T-helper 1 cell treated with Interleukin-12 subunit alpha and Interleukin-12 subunit beta and Interleukin-4 antibody, amounts not matched to agents 30 μg/mL and 1 μg/mL, for 36 hours (primary cell): Measurements from ENCODE around the gene AANAT.
"Not testable (repeated sequence)": the region's sequence is repeated elsewhere in the genome, so short reads cannot be mapped to it uniquely, and the experiment has no call there.

ENCODE experiments used
- H3K27ac Mint-ChIP-seq: one replicate; pipeline ENCODE4 v1.8.0; 2021; ENCODE audit warnings: mild to moderate bottlenecking, mixed read lengths
- H3K27me3 Mint-ChIP-seq: one replicate; pipeline ENCODE4 v1.8.0; 2021; ENCODE audit warnings: low read depth, mixed read lengths
- H3K36me3 Mint-ChIP-seq: one replicate; pipeline ENCODE4 v1.8.0; 2021; ENCODE audit warnings: low read depth, mixed read lengths
- H3K4me1 Mint-ChIP-seq: one replicate; pipeline ENCODE4 v1.8.0; 2021; ENCODE audit warnings: low read depth, mixed read lengths
- H3K4me3 Mint-ChIP-seq: one replicate; pipeline ENCODE4 v1.8.0; 2021; ENCODE audit warnings: mild to moderate bottlenecking, moderate library complexity, mixed read lengths
- H3K9me3 Mint-ChIP-seq: one replicate; pipeline ENCODE4 v1.8.0; 2021; ENCODE audit warnings: mixed read lengths

The AANAT gene

DNA sequence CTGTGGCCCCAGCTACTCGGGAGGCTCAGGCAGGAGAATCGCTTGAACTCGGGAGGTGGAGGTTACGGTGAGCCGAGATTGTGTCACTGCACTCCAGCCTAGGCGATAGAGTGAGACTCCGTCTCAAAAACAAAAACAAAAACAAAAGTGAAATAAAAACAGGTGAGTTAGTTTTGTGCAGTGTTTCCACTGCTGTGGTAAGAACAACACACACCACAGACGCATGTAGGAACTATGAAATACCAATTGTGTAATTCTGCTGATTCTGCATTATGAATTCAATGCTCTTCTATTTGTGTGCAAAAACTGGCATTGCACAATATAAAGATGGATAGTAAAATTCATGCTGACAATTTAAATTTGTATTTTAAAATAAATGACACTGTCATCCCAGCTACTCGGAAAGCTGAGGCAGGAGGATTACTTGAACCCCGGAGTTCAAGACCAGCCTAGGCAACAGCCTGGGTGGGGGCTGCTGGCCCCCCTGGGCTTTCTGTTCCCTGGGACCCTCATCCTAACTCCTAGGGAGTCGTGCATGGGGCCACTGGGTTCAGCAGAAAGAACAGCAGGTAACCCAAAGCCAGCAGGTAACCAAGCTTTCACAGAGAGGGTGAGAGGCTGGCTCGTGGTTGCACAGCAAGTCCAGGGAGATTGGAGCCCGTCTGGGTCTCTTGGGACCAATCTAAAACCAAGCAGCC lies 44.4 kb downstream of the AANAT start:
- peaks cover 54% of the 10 kb centered on the region for H3K4me1 Mint-ChIP-seq
- no peaks in the 10 kb centered on the region for H3K9me3 Mint-ChIP-seq
- H3K4me3 Mint-ChIP-seq = no peak overlapping the region
- peaks cover 9% of the 10 kb centered on the region for H3K27me3 Mint-ChIP-seq
- H3K36me3 Mint-ChIP-seq = no peaks in the 10 kb centered on the region
- H3K27ac Mint-ChIP-seq = peak overlapping the region; percentile 70

DNA sequence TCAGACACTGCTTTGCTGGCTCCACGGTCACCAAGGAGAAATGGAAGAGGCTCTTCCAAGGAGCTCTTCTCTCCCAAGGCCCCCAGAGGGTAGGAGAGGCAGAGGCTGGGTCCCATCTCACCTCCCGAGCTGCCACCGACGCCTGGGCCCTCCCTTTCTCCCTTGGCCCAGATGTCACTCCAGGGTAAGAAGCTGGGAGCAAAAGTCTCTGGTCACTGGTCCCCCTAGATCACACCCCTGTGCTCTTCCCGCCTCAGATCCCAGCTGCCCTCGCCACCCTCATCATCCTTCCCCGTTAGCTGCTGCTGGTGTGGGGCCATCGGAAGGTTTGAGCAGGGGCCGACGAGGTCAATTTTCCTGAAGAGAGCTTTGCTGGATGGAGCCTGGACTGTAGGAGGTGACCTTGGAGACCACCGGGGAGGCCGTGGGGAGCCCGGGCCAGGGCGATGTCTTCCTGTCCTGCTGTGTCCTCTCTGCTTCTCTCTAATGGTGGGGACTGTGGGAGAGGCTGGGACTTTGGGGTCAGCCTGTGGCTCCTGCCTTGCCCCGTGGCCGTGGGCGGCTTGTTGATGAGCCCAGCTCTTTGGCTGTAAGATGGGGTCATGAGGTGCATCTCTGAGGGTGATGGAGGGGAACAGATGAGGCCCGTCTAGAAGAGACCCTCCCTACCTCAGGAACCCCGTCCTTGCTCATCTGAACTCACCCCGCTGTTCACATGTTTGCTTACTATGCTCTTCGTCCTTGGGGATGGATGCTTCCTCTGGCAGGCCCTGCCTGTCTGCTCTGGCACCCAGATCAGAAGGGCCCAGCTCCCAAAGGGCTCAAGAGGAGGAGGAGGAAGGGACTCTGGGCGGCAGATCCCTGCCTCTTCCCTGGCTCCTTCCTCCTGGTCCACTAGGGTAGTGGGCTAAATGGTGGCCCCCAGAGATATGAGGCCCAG lies 45.2 kb downstream of the AANAT start:
- H3K36me3 Mint-ChIP-seq = no peaks in the 10 kb centered on the region
- peaks cover 8% of the 10 kb centered on the region for H3K27me3 Mint-ChIP-seq
- no peaks in the 10 kb centered on the region for H3K9me3 Mint-ChIP-seq
- peak overlapping the region; percentile 81 for H3K27ac Mint-ChIP-seq
- H3K4me1 Mint-ChIP-seq = peaks cover 50% of the 10 kb centered on the region
- peak overlapping the region; percentile 40 for H3K4me3 Mint-ChIP-seq

DNA sequence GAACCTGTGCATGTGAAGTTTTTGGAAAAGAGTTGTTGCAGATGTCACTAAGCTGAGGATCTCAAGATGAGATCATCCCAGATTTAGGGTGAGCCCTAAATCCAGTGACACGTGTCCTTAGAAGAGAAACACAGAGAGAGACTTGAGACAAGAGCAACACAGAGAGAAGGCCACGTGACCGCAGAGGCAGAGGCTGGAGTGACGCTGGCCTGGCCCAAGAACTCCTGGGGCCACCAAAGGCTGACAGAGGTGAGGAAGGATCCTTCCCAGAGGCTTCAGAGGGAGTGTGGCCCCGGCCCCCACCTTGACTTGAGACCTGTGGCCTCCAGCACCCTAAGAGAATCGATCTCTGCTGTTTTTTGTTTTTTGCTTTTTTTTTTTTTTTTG lies 45.9 kb downstream of the AANAT start:
- no peaks in the 10 kb centered on the region for H3K9me3 Mint-ChIP-seq
- no peaks in the 10 kb centered on the region for H3K36me3 Mint-ChIP-seq
- peaks cover 51% of the 10 kb centered on the region for H3K4me1 Mint-ChIP-seq
- H3K27me3 Mint-ChIP-seq = peaks cover 5% of the 10 kb centered on the region
- peak overlapping the region; percentile 40 for H3K4me3 Mint-ChIP-seq
- peak overlapping the region; percentile 81 for H3K27ac Mint-ChIP-seq

DNA sequence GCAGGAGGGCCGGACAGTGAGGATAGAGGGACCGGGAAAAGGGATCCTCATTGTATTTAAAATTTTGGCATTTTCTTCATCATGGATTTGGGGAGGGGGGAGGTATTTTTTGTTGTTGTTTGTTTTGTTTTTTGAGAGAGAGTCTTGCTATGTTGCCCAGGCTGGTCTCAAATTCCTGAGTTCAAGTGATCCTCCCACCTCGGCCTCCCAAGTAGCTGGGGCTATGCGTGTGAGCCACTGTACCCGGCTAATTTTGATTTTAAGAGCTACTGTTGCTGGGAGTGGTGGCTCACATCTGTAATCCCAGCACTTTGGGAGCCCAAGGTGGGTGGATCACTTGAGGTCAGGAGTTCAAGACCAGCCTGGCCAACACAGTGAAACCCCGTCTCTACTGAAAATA lies 47.0 kb downstream of the AANAT start:
- Mint-ChIP-seq H3K27ac (peak overlapping the region; percentile 99), H3K4me1 (peaks cover 56% of the 10 kb centered on the region), H3K4me3 (peak overlapping the region; percentile 45)
- not testable (repeated sequence) for H3K9me3 Mint-ChIP-seq, H3K27me3 Mint-ChIP-seq, H3K36me3 Mint-ChIP-seq

DNA sequence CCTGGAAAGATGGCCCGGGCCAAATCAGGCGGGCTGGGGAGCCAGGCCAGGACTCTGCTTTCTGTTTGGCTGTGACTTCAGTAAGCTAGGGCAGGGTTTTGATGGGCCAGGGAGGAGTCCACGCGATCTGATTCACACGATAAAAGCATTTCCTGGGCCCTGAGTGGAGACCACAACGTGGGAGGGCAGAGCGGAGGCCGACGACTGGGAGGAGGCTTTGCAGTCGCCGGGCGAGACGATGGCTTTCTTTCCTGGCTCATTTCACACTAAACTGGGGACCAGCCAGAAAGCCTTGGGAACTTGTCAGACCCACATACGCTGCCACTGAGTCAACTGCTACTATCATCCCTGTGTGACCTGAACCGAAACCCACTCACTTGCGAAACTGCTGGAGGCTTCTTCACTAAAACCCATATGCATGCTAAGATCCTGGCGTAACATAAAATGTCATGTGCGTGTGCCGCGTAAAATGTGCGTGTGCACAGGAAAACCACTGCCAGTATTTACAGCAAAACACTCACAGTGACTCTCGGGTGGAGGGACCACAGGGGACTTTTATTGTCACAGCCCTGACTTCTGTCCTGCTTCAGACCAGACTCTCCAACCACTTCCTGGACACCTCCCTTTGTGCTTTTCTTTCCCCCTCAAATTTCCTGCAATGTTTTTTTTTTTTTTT lies 48.0 kb downstream of the AANAT start:
- H3K27ac Mint-ChIP-seq = peak overlapping the region; percentile 99
- no peaks in the 10 kb centered on the region for H3K36me3 Mint-ChIP-seq
- peak overlapping the region; percentile 66 for H3K4me3 Mint-ChIP-seq
- H3K4me1 Mint-ChIP-seq = peaks cover 58% of the 10 kb centered on the region
- H3K9me3 Mint-ChIP-seq = no peaks in the 10 kb centered on the region
- no peaks in the 10 kb centered on the region for H3K27me3 Mint-ChIP-seq

DNA sequence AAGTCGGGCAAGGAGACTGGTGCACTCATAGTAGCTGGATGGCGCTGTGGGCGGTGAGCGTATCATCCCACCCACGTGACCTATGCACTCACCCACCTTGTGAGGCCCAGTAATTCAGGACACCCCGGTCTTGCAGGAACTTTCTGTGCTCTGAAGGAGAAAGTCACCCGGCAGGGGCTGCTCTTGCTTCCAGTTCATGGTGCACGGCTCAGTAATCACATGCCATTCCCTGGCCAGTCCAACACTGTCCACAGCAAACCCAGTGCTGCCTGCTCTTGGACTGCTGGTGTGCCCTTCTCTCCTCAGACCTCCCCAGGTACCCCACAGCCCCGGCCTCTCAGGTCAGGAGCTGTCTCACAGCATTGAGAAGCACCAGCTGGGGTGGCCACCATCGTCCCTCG lies 50.2 kb downstream of the AANAT start:
- Mint-ChIP-seq H3K27ac (peak overlapping the region; percentile 72), H3K4me1 (peaks cover 47% of the 10 kb centered on the region), H3K36me3 (no peaks in the 10 kb centered on the region), H3K27me3 (no peaks in the 10 kb centered on the region), H3K4me3 (peak overlapping the region; percentile 7), H3K9me3 (no peaks in the 10 kb centered on the region)

DNA sequence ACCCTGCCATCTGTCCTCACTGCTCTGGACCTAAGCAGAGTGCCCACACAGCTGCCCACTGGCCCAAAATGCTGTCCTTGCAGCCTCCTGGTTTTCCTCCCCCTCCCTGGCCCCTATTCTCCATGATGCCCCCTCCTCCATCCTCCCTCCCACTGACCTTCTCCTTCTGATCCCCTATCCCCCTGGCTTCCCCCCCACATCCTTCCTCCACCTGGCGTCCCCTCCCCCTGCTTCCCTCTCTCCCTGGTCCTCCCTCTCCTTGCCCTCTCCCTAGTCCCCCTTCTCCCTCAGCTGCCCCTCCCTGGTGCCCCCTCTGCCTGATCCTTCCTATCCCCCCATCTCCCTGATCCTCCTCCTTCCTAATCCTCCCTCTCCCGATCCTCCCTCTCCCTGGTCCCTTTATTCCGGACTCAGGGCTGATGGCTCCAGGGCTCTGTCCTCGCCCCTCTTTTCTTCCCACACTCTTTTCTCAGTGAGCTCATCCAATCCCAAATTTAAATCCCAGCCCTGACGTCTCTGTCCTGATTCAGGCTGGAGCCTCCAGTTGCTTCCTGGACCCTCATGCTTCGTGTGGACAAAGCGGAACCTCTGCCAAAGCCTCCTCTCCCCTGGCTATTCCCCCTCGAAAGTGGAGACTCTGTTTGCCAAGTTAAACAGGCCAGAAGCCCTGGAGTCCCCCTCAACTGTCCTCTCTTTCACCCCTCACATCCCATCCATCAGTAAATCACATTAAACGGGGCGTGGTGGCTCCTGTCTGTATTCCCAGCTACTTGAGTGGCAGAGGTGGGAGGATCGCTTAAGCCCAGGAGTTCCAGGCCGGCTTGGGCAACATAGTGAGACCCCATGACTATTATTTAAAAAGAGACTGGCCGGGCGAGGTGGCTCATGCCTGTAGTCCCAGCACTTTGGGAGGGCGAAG lies 51.9 kb downstream of the AANAT start:
- Mint-ChIP-seq H3K27ac (peak overlapping the region; percentile 55), H3K27me3 (peaks cover 4% of the 10 kb centered on the region), H3K36me3 (peaks cover 1% of the 10 kb centered on the region), H3K4me1 (peaks cover 39% of the 10 kb centered on the region), H3K9me3 (no peaks in the 10 kb centered on the region), H3K4me3 (no peak overlapping the region)
